Ectodermal cell (in vitro differentiated cells): ENCODE measurements around the gene SNCB. TPM values are rescaled to one million over a fixed set of nuclear protein-coding genes. Genes with fewer than 3 reads are reported as not detected.

Source experiments
- H3K27ac ChIP-seq: 2 replicates; pipeline ENCODE4 v1.7.0; 2013; ENCODE audit warnings: mild to moderate bottlenecking, low read depth, low read length; ENCODE audit not compliant: insufficient read depth, poor library complexity, severe bottlenecking
- H3K27me3 ChIP-seq: 2 replicates; pipeline ENCODE4 v1.7.0; 2013; ENCODE audit warnings: mild to moderate bottlenecking, low read length; ENCODE audit not compliant: insufficient read depth, control insufficient read depth, poor library complexity, severe bottlenecking
- H3K36me3 ChIP-seq: one replicate; pipeline ENCODE4 v1.7.0; 2013; ENCODE audit warnings: low read length; ENCODE audit not compliant: control insufficient read depth, insufficient read depth
- H3K4me1 ChIP-seq: one replicate; pipeline ENCODE4 v1.7.0; 2013; ENCODE audit warnings: low read length; ENCODE audit not compliant: control insufficient read depth, insufficient read depth
- H3K4me3 ChIP-seq: 2 replicates; pipeline ENCODE4 v1.7.0; 2013; ENCODE audit warnings: low read depth, low read length, control low read depth; ENCODE audit not compliant: insufficient read depth
- H3K9me3 ChIP-seq: 2 replicates; pipeline ENCODE4 v1.7.0; 2013; ENCODE audit warnings: mild to moderate bottlenecking, low read length, moderate library complexity; ENCODE audit not compliant: control insufficient read depth
- WGBS, 2 experiments: methylation state at CpG; one replicate each; pipeline ENCODE4 v1.1.7; 2013; ENCODE audit warnings: missing lambda C conversion rate in 2 of 2; 5-methylcytosine and 5-hydroxymethylcytosine counted together
- polyA plus RNA-seq, 4 experiments: library from polyadenylated mRNA; stranded (reverse); fragments of 50-300 nt; gene quantifications; one replicate each; pipeline ENCODE4 v1.2.3, GENCODE V29; 2013

The SNCB gene
- 0.56 TPM for polyA plus RNA-seq (2013, experiment 1 of 4)
- polyA plus RNA-seq (2013, experiment 2 of 4): 1.0 TPM
- polyA plus RNA-seq (2013, experiment 3 of 4): 0.59 TPM
- 0.36 TPM for polyA plus RNA-seq (2013, experiment 4 of 4)

- peaks cover 28% of the 10 kb centered on the region for H3K4me1 ChIP-seq
- H3K36me3 ChIP-seq: no peaks in the 10 kb centered on the region
- WGBS, 2 experiments: 0% methylated on average over 94 of the region's 94 CpGs
- H3K9me3 ChIP-seq: no peaks in the 10 kb centered on the region
- peaks cover 70% of the 10 kb centered on the region for H3K27me3 ChIP-seq
- H3K4me3 ChIP-seq: peak within 1 kb of the TSS; percentile 44
- no peak within 1 kb of the TSS for H3K27ac ChIP-seq
These were observed at the start of gene SNCB, which contains the start of gene EIF4E1B for GRCh38 chr5:176629853-176630680. Gene SNCB, minus strand, starts transcription at chr5:176630534. Its CDS starts 880 bp downstream, at chr5:176629654. Gene EIF4E1B, plus strand, starts transcription at chr5:176630675. Its CDS starts 12,113 bp downstream, at chr5:176642788.

- no peak overlapping the region for H3K27ac ChIP-seq
- H3K27me3 ChIP-seq: no peaks in the 10 kb centered on the region
- no peaks in the 10 kb centered on the region for H3K36me3 ChIP-seq
- no peaks in the 10 kb centered on the region for H3K4me1 ChIP-seq
- no peak overlapping the region for H3K4me3 ChIP-seq
- no peaks in the 10 kb centered on the region for H3K9me3 ChIP-seq
- WGBS, 2 experiments: 89 to 91% methylated on average over 31 of the region's 31 CpGs
These were observed 49.3 kb upstream of the SNCB start for GRCh38 chr5:176679365-176680225.

GRCh38 chr5:176678584-176678983 is 48.2 kb upstream of the SNCB start:
- no peaks in the 10 kb centered on the region for H3K27me3 ChIP-seq
- no peaks in the 10 kb centered on the region for H3K9me3 ChIP-seq
- WGBS, 2 experiments: 93% methylated on average over 5 of the region's 5 CpGs

DNA sequence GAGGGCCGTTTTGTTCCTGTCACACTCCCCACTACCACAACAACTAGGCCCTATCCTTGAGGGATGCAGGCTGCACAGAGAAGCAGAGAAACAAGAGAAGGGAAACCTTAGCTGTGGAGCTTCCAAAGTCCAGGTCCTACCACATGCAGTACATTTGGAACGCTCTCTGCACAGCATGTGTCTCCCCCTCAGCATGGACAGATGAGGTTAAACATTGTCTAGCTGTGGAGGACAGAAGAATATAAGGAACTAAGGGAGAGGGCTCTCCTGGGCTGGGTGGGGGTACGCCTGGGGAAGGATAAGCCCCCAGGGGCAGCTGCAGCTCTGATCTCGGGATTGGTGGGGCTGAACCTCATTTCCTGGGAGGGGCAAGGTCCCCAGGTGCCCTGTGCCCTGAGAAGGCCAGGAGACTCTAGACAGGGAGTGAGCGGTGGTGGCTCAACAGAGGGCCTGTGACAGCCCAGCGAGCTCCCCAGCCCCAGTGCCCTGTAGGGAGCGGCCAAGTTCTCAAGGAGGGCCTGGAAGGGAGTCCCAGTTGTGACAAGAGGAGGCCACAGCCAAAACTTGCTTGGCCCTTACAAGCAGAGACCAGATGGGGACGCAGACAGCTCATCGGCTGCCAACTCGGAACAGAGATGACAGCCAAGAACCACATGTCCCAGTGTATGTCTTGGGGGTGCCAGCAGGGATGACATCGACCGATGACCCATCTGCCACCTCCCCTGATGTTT is 47.0 kb upstream of the SNCB start:
- H3K27me3 ChIP-seq: no peaks in the 10 kb centered on the region
- no peak overlapping the region for H3K27ac ChIP-seq
- no peaks in the 10 kb centered on the region for H3K9me3 ChIP-seq
- no peak overlapping the region for H3K4me3 ChIP-seq
- 94 to 96% methylated on average over 12 of the region's 12 CpGs for WGBS, 2 experiments
- no peaks in the 10 kb centered on the region for H3K4me1 ChIP-seq
- no peaks in the 10 kb centered on the region for H3K36me3 ChIP-seq

More at GRCh38 chr5:176678584-176678983, 48.2 kb upstream of the SNCB start:
- Histone ChIP-seq H3K4me3 (no peak overlapping the region), H3K27ac (no peak overlapping the region), H3K4me1 (no peaks in the 10 kb centered on the region), H3K36me3 (no peaks in the 10 kb centered on the region)

GRCh38 chr5:176676361-176676824 is 46.1 kb upstream of the SNCB start:
- H3K9me3 ChIP-seq: no peaks in the 10 kb centered on the region
- H3K36me3 ChIP-seq: no peaks in the 10 kb centered on the region
- 77 to 84% methylated on average over 10 of the region's 10 CpGs for WGBS, 2 experiments
- H3K27me3 ChIP-seq: no peaks in the 10 kb centered on the region
- peaks cover 7% of the 10 kb centered on the region for H3K4me1 ChIP-seq
- H3K4me3 ChIP-seq: no peak overlapping the region
- H3K27ac ChIP-seq: no peak overlapping the region

DNA sequence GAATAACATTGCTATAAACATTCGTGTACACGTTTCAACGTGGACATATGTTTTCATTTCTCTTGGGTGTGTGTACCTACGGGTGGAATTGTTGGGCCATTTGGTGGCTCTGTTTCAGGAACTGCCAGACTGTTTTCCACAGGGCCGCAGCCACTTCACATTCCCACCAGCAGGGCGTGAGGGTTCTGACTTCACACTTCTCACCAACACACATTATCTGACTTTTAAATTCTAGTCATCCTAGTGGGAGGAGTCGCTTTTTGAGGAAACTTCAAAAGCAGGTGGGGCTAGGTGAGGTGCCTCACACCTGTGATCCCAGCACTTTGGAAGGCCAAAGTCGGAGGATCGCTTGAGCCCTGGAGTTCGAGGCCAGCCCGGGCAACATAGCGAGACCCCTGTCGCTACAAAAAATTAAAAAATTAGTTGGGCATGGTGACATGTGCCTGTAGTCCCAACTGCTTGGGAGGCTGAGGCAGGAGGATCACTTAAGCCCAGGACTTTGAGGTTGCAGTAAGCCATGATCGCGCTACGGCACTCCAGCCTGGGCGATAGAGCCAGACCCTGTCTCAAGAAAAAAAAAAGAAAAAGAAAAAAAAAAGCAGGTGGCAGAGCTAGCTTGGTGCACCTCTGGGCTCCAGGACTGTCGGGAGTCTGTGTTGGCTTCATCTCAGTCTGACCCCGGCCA is 45.5 kb upstream of the SNCB start:
- H3K4me1 ChIP-seq: peaks cover 7% of the 10 kb centered on the region
- no peak overlapping the region for H3K4me3 ChIP-seq
- no peaks in the 10 kb centered on the region for H3K36me3 ChIP-seq
- no peak overlapping the region for H3K27ac ChIP-seq
- H3K9me3 ChIP-seq: no peaks in the 10 kb centered on the region
- H3K27me3 ChIP-seq: no peaks in the 10 kb centered on the region
- WGBS, 2 experiments: 73 to 76% methylated on average over 19 of the region's 19 CpGs

DNA sequence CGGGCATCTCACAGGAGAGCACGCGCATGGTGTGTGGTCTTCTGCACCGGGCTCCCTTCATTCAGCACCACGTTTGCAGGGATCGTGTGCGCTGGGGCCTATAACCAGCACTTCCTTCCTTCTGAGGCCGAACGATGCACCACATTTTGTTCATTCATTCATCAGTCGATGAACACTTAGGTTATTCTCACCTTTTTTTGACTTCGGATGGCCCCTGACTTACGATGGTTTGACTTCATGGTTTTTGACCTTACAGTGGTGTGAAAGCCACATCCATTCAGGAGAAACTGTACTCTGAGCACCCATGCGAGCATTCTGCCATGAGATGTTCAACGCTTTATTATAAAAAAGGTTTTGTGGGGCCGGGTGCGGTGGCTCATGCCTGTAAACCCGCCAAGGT is 44.5 kb upstream of the SNCB start:
- no peaks in the 10 kb centered on the region for H3K9me3 ChIP-seq
- WGBS, 2 experiments: 87 to 88% methylated on average over 17 of the region's 17 CpGs

DNA sequence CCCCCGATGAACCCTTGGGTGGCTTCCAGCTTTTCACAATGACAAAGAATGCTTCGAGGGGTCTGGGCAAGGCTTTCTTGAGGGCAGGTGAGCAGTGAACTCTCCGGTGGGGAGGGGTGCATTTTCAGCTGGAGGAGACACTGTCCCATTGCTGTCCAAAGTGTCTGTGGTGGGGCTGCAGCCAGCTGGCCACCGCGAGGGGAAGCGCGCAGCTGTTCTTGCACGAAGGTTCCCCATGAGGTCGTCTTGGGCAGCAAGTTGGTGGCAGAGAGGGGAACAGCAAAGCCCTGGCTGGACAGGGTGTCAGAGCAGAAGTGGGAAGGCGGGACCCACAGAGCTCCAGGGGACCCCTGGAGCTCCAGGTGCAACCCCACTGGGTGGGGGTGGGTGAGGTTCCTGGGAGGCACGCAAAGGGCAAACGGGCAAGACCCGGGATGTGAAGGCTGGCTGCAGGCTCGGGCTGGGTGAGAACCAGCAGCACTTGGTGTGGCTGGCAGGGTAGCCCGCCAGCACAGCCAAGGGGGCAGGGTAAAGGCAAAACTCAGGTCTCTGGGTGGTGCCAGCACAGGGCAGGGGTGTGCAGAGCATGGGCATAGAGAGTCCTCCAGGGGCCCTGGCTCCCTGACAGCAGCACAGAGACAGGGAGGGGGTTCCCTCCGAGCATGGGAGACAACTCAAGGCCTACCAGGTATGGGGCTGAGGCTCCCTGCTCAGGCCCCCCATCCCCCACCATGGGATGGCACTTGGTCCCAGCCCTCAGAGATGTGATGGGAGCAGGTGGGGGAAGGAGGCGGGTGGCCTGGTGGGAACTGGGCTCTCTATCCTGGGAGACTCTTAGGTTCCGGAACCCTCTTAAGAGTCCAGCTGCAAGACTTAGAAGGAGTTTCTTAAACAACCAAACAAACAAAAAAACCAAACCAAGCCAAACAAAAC is 43.6 kb upstream of the SNCB start:
- H3K9me3 ChIP-seq: no peaks in the 10 kb centered on the region
- no peaks in the 10 kb centered on the region for H3K36me3 ChIP-seq
- no peak overlapping the region for H3K4me3 ChIP-seq
- H3K27ac ChIP-seq: no peak overlapping the region
- no peaks in the 10 kb centered on the region for H3K27me3 ChIP-seq
- WGBS, 2 experiments: 93 to 94% methylated on average over 17 to 18 of the region's 18 CpGs
- peaks cover 7% of the 10 kb centered on the region for H3K4me1 ChIP-seq

More for the DNA sequence above, 44.5 kb upstream of the SNCB start:
- Histone ChIP-seq H3K4me3 (no peak overlapping the region), H3K27me3 (no peaks in the 10 kb centered on the region), H3K4me1 (peaks cover 7% of the 10 kb centered on the region), H3K27ac (no peak overlapping the region), H3K36me3 (no peaks in the 10 kb centered on the region)
